ENCODE results near the gene KDM4C. TPM values are rescaled to one million over a fixed set of nuclear protein-coding genes. Genes with fewer than 3 reads are reported as not detected.

The KDM4C gene
- total RNA-seq, 1 donor from 2014 or later: 18.2 TPM

DNA sequence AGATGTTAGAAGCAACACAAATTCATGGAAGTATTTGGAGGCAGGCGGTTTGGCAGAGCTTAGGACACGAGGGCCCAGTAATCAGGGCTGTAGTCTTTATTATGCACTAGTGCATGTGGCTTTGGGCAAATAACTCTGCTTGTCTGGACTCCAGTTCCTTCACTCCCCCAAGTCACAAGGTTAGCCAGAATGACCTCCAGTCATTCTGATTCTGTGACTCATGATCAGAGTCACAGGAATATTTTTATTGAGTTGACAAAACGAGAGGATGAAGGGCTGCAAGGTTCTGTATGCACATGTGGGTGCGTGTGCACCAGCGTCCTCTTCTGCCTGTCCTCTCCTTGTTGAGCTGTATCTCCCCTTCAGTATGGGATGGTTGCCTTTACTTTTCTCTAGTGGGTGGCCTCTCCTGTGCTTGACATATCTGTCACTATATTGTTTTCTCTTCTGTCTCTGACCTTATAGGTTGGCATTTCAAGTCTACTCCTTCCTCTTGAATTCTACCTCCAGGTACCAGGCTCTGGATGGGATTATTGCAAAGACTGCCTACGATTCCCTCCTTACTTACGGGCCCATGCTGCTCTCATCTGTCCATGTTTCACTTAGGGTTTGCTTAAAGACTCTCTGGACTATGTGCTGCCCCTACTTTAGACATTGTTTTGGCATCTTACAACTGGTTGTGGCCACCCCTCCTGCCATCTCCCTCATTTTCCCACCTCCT lies 94.6 kb downstream of the KDM4C start:
- H3K4me3 ChIP-seq (ENCODE audit: insufficient read depth, low read depth, low read length): no peak overlapping the region
- H3K4me1 ChIP-seq (ENCODE audit: insufficient read depth, low read length): peaks cover 10% of the 10 kb centered on the region
- H3K9ac ChIP-seq (ENCODE audit: low read length): no peak overlapping the region
- peak overlapping the region; percentile 18 for H3K4me2 ChIP-seq (ENCODE audit: low read length)
- no peaks in the 10 kb centered on the region for H3K27me3 ChIP-seq (ENCODE audit: insufficient read depth, low read length)
- Mint-ChIP-seq H3K4me3 (ENCODE audit: unreplicated experiment) (no peak overlapping the region), H3K27me3 (ENCODE audit: low read depth, unreplicated experiment) (no peaks in the 10 kb centered on the region), H3K27ac (ENCODE audit: unreplicated experiment) (no peak overlapping the region), H3K4me1 (ENCODE audit: low read depth, unreplicated experiment) (peaks cover 10% of the 10 kb centered on the region), H3K9me3 (ENCODE audit: unreplicated experiment) (no peaks in the 10 kb centered on the region), H3K36me3 (ENCODE audit: low read depth, unreplicated experiment) (peaks cover 1% of the 10 kb centered on the region)
- H4K20me1 ChIP-seq (ENCODE audit: insufficient read depth, low read length): peaks cover 6% of the 10 kb centered on the region
- no peaks in the 10 kb centered on the region for H3K36me3 ChIP-seq (ENCODE audit: insufficient read depth, low read length)
- DNase-seq (ENCODE audit: low read depth) (peak; percentile 60), FAIRE-seq (peak; percentile 29)
- no peak overlapping the region for H3K27ac ChIP-seq (ENCODE audit: low read depth, low read length)
- H2AFZ ChIP-seq (ENCODE audit: low read depth, low read length): no peak overlapping the region
- no peaks in the 10 kb centered on the region for H3K79me2 ChIP-seq (ENCODE audit: insufficient read depth, low read length)
- no peaks in the 10 kb centered on the region for H3K9me3 ChIP-seq (ENCODE audit: insufficient read depth, low read depth, low read length)
- TF ChIP-seq, protein P1, sequence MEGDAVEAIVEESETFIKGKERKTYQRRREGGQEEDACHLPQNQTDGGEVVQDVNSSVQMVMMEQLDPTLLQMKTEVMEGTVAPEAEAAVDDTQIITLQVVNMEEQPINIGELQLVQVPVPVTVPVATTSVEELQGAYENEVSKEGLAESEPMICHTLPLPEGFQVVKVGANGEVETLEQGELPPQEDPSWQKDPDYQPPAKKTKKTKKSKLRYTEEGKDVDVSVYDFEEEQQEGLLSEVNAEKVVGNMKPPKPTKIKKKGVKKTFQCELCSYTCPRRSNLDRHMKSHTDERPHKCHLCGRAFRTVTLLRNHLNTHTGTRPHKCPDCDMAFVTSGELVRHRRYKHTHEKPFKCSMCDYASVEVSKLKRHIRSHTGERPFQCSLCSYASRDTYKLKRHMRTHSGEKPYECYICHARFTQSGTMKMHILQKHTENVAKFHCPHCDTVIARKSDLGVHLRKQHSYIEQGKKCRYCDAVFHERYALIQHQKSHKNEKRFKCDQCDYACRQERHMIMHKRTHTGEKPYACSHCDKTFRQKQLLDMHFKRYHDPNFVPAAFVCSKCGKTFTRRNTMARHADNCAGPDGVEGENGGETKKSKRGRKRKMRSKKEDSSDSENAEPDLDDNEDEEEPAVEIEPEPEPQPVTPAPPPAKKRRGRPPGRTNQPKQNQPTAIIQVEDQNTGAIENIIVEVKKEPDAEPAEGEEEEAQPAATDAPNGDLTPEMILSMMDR (IDR thresholded peaks at IDR 0.05; ENCODE audit: insufficient read depth, low read depth, low read length): no peak
- TF ChIP-seq EZH2 (IDR thresholded peaks at IDR 0.05; ENCODE audit: insufficient read depth, low read length): no peak

DNA sequence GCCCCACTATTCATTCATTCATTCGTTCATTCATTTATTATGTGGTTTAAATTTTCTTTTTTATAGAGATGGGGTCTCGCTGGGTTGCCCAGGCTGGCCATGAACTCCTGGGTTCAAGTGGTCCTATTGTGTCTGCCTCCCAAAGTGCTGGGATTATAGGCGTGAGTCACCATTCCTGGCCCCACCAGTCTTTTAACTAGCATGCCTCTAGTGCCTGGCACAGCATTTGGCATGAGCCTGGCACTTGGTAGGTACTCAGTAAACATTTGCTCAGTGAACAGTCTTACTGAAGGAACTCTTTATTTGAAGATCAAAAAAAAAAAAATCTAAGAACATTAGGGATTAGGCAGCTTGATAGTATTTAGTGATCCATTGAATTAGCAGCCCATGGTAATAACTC lies 98.1 kb downstream of the KDM4C start:
- Mint-ChIP-seq H3K4me1 (ENCODE audit: low read depth, unreplicated experiment) (peaks cover 10% of the 10 kb centered on the region), H3K36me3 (ENCODE audit: low read depth, unreplicated experiment) (no peaks in the 10 kb centered on the region), H3K9me3 (ENCODE audit: unreplicated experiment) (no peaks in the 10 kb centered on the region), H3K27me3 (ENCODE audit: low read depth, unreplicated experiment) (no peaks in the 10 kb centered on the region), H3K27ac (ENCODE audit: unreplicated experiment) (no peak overlapping the region), H3K4me3 (ENCODE audit: unreplicated experiment) (no peak overlapping the region)
- no peak overlapping the region for H3K9ac ChIP-seq (ENCODE audit: low read length)
- H2AFZ ChIP-seq (ENCODE audit: low read depth, low read length): no peak overlapping the region
- H3K4me3 ChIP-seq (ENCODE audit: insufficient read depth, low read depth, low read length): no peak overlapping the region
- no peak for TF ChIP-seq EZH2 (IDR thresholded peaks at IDR 0.05; ENCODE audit: insufficient read depth, low read length)
- TF ChIP-seq, protein P1 (IDR thresholded peaks at IDR 0.05; ENCODE audit: insufficient read depth, low read depth, low read length): no peak
- no peaks in the 10 kb centered on the region for H3K36me3 ChIP-seq (ENCODE audit: insufficient read depth, low read length)
- no peaks in the 10 kb centered on the region for H3K27me3 ChIP-seq (ENCODE audit: insufficient read depth, low read length)
- peaks cover 6% of the 10 kb centered on the region for H4K20me1 ChIP-seq (ENCODE audit: insufficient read depth, low read length)
- H3K4me1 ChIP-seq (ENCODE audit: insufficient read depth, low read length): peaks cover 10% of the 10 kb centered on the region
- H3K4me2 ChIP-seq (ENCODE audit: low read length): no peak overlapping the region
- no peaks in the 10 kb centered on the region for H3K9me3 ChIP-seq (ENCODE audit: insufficient read depth, low read depth, low read length)
- DNase-seq (ENCODE audit: low read depth): no peak
- no peak for FAIRE-seq
- H3K27ac ChIP-seq (ENCODE audit: low read depth, low read length): no peak overlapping the region
- no peaks in the 10 kb centered on the region for H3K79me2 ChIP-seq (ENCODE audit: insufficient read depth, low read length)

DNA sequence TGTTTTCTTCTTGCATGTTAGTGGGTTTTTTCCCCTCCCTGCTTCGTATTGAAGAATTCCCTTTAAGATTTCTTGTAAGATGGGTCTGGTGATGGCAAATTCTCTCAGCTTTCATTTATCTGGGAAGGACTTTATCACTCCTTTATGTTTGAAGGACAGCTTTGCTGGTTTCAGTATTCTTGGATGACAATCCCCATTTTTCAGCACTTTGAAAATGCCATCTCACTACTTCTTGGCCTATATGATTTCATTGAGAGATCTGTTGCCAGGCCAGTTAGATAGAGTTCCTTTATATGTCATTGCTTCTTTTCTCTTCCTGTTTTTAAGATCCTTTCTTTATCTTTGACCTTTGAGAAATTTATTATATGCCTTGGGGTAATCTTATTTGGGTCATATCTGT lies 106.3 kb downstream of the KDM4C start:
- H3K27me3 Mint-ChIP-seq (ENCODE audit: low read depth, unreplicated experiment): no peaks in the 10 kb centered on the region
- H3K36me3 ChIP-seq (ENCODE audit: insufficient read depth, low read length): no peaks in the 10 kb centered on the region
- no peaks in the 10 kb centered on the region for H3K27me3 ChIP-seq (ENCODE audit: insufficient read depth, low read length)
- H4K20me1 ChIP-seq (ENCODE audit: insufficient read depth, low read length): no peaks in the 10 kb centered on the region
- FAIRE-seq: no peak
- no peak overlapping the region for H2AFZ ChIP-seq (ENCODE audit: low read depth, low read length)
- no peaks in the 10 kb centered on the region for H3K9me3 ChIP-seq (ENCODE audit: insufficient read depth, low read depth, low read length)
- TF ChIP-seq, protein P1 (IDR thresholded peaks at IDR 0.05; ENCODE audit: insufficient read depth, low read depth, low read length): no peak
- no peak for TF ChIP-seq EZH2 (IDR thresholded peaks at IDR 0.05; ENCODE audit: insufficient read depth, low read length)
- no peaks in the 10 kb centered on the region for H3K4me1 ChIP-seq (ENCODE audit: insufficient read depth, low read length)
- no peak overlapping the region for H3K27ac ChIP-seq (ENCODE audit: low read depth, low read length)
- DNase-seq (ENCODE audit: low read depth): no peak
- no peak overlapping the region for H3K4me3 Mint-ChIP-seq (ENCODE audit: unreplicated experiment)
- H3K9ac ChIP-seq (ENCODE audit: low read length): no peak overlapping the region
- peaks cover 19% of the 10 kb centered on the region for H3K36me3 Mint-ChIP-seq (ENCODE audit: low read depth, unreplicated experiment)
- H3K79me2 ChIP-seq (ENCODE audit: insufficient read depth, low read length): no peaks in the 10 kb centered on the region
- peak overlapping the region; percentile 58 for H3K27ac Mint-ChIP-seq (ENCODE audit: unreplicated experiment)
- H3K9me3 Mint-ChIP-seq (ENCODE audit: unreplicated experiment): peaks cover 11% of the 10 kb centered on the region
- H3K4me1 Mint-ChIP-seq (ENCODE audit: low read depth, unreplicated experiment): peaks cover 3% of the 10 kb centered on the region
- no peak overlapping the region for H3K4me2 ChIP-seq (ENCODE audit: low read length)
- no peak overlapping the region for H3K4me3 ChIP-seq (ENCODE audit: insufficient read depth, low read depth, low read length)
